GM19467 (cell line): ENCODE measurements around the gene SGSM2.
"Not testable (repeated sequence)": the region's sequence is repeated elsewhere in the genome, so short reads cannot be mapped to it uniquely, and the experiment has no call there.

Experiments used
- ATAC-seq: cut with Tn5 transposase; IDR thresholded peaks from one replicate; pipeline ENCODE4 v1.9.1; 2021; ENCODE audit warnings: mild to moderate bottlenecking, moderate library complexity; ENCODE audit not compliant: unreplicated experiment

The SGSM2 gene

GRCh38 chr17:2336852-2337543 lies at the start of gene SGSM2:
SGSM2 (plus strand) TSS chr17:2337501; CDS start chr17:2337689, 188 bp downstream.
- ATAC-seq: no peak

GRCh38 chr17:2289878-2290478 lies 47.3 kb upstream of the SGSM2 start:
- no peak for ATAC-seq

- no peak for ATAC-seq
Measured at GRCh38 chr17:2292100-2292499, 45.2 kb upstream of the SGSM2 start.

- ATAC-seq: no peak
Measured at GRCh38 chr17:2295575-2295974, 41.7 kb upstream of the SGSM2 start.

- ATAC-seq: no peak
Measured at GRCh38 chr17:2297023-2297422, 40.3 kb upstream of the SGSM2 start.

- ATAC-seq: no peak
Measured at GRCh38 chr17:2299136-2299535, 38.2 kb upstream of the SGSM2 start.

- no peak for ATAC-seq
Measured at GRCh38 chr17:2299756-2300155, 37.5 kb upstream of the SGSM2 start.

- peak; percentile 6 for ATAC-seq
Measured at GRCh38 chr17:2302778-2303203, 34.5 kb upstream of the SGSM2 start.

GRCh38 chr17:2303204-2304188 lies 33.8 kb upstream of the SGSM2 start, which contains the start of the genes SMG6 and SRR:
SMG6 (minus strand) TSS chr17:2303785; CDS start chr17:2303720, 65 bp downstream.
SRR (plus strand) TSS chr17:2303950; CDS start chr17:2315561, 11,611 bp downstream.
- ATAC-seq: peak; percentile 74

GRCh38 chr17:2304931-2305330 lies 32.4 kb upstream of the SGSM2 start:
- ATAC-seq: no peak

GRCh38 chr17:2309338-2310154 lies 27.8 kb upstream of the SGSM2 start:
- no peak for ATAC-seq

GRCh38 chr17:2312736-2313135 lies 24.6 kb upstream of the SGSM2 start:
- no peak for ATAC-seq

GRCh38 chr17:2316916-2317205 lies 20.4 kb upstream of the SGSM2 start:
- ATAC-seq: not testable (repeated sequence)

- ATAC-seq: no peak
Measured at GRCh38 chr17:2317796-2318195, 19.5 kb upstream of the SGSM2 start.

GRCh38 chr17:2319051-2319450 lies 18.2 kb upstream of the SGSM2 start:
- ATAC-seq: no peak

- ATAC-seq: no peak
Measured at GRCh38 chr17:2321399-2321798, 15.9 kb upstream of the SGSM2 start.

- ATAC-seq: no peak
Measured at GRCh38 chr17:2323629-2324314, 13.5 kb upstream of the SGSM2 start.

GRCh38 chr17:2331303-2331702 lies 6.0 kb upstream of the SGSM2 start:
- ATAC-seq: no peak

- no peak for ATAC-seq
Measured at GRCh38 chr17:2335726-2336214, 1.5 kb upstream of the SGSM2 start.
